Measurements from ENCODE around the gene CITED2. TPM values are rescaled to one million over a fixed set of nuclear protein-coding genes. Genes with fewer than 3 reads are reported as not detected.

The CITED2 gene
- total and polyA plus RNA-seq, 2 of the 8 experiments (the other 6 are each of a cell fraction or from before 2014, with no cell fraction given): 89.1 to 115 TPM

GRCh38 chr6:139386404-139386803 is 12.0 kb upstream of the CITED2 start:
- H4K8ac ChIP-seq (ENCODE audit: extremely low read depth, insufficient read depth, low read length): no peak overlapping the region
- H3K23me2 ChIP-seq (ENCODE audit: low read depth, low read length): no peaks in the 10 kb centered on the region
- no peaks in the 10 kb centered on the region for H3K4me1 ChIP-seq (replicated peaks in 1 of 4; ENCODE audit: control insufficient read depth in 3 of 4, insufficient read depth in 4 of 4, low read length in 3 of 4)
- H4K91ac ChIP-seq (replicated peaks; ENCODE audit: insufficient read length, low read length): no peak overlapping the region
- no peak overlapping the region for H2AFZ ChIP-seq (ENCODE audit: low read length)
- no peak overlapping the region for H3K56ac ChIP-seq (replicated peaks; ENCODE audit: insufficient read length, low read depth, low read length)
- FAIRE-seq (no peak), DNase-seq (ENCODE audit: low read depth in 1 of 2, low spot score in 2 of 2) (no peak)
- H3K14ac ChIP-seq (ENCODE audit: insufficient read length): no peak overlapping the region
- no peak for TF ChIP-seq CTCF (IDR thresholded peaks at IDR 0.05; ENCODE audit: control extremely low read depth in 1 of 3, insufficient read depth in 1 of 3, low read depth in 1 of 3, low read length in 3 of 3)
- no peak for TF ChIP-seq GTF2F1 (IDR thresholded peaks at IDR 0.05; ENCODE audit: borderline replicate concordance, low read depth, low read length)
- TF ChIP-seq EGR1 (IDR thresholded peaks at IDR 0.05; ENCODE audit: borderline replicate concordance, low read depth, low read length): no peak
- no peak for TF ChIP-seq TBP (IDR thresholded peaks at IDR 0.05; ENCODE audit: low read depth, low read length)
- no peak for TF ChIP-seq BCL11A (IDR thresholded peaks at IDR 0.05; ENCODE audit: low read depth in 2 of 2, low read length in 2 of 2)
- no peak for TF ChIP-seq HDAC6 (IDR thresholded peaks at IDR 0.05; ENCODE audit: low read depth, low read length)
- no peak for TF ChIP-seq EZH2 (IDR thresholded peaks at IDR 0.05; ENCODE audit: low read depth, low read length, severe bottlenecking)
- TF ChIP-seq TCF12 (IDR thresholded peaks at IDR 0.05; ENCODE audit: low read depth, low read length): no peak
- no peak for TF ChIP-seq RBBP5 (IDR thresholded peaks at IDR 0.05; ENCODE audit: borderline replicate concordance, low read depth, low read length)
- TF ChIP-seq PHF8 (conservative IDR thresholded peaks at IDR 0.05; ENCODE audit: low read depth, low read length): no peak
- no peak for TF ChIP-seq SIRT6 (IDR thresholded peaks at IDR 0.05; ENCODE audit: low read length)
- no peaks in the 10 kb centered on the region for H3K79me1 ChIP-seq (ENCODE audit: low read depth, low read length)
- H3K27me3 ChIP-seq (replicated peaks in 1 of 4; ENCODE audit: control insufficient read depth in 3 of 4, extremely low read depth in 1 of 4, insufficient read depth in 3 of 4, low read length in 3 of 4): no peaks in the 10 kb centered on the region
- H3K27ac ChIP-seq (ENCODE audit: low read depth, low read length): no peak overlapping the region
- no peak overlapping the region for H2BK12ac ChIP-seq (ENCODE audit: low read depth, low read length)
- H4K5ac ChIP-seq (ENCODE audit: insufficient read length, low read depth, low read length): no peak overlapping the region
- H3K18ac ChIP-seq (ENCODE audit: extremely low read depth, low read length): no peak overlapping the region
- no peak overlapping the region for H3K9ac ChIP-seq (replicated peaks in 1 of 4; ENCODE audit: extremely low read depth in 1 of 4, low read depth in 3 of 4, low read length in 3 of 4)
- H2BK5ac ChIP-seq (ENCODE audit: low read depth, low read length): no peak overlapping the region
- no peak overlapping the region for H2BK20ac ChIP-seq (ENCODE audit: low read length)
- no peaks in the 10 kb centered on the region for H4K20me1 ChIP-seq (replicated peaks in 1 of 2; ENCODE audit: control insufficient read depth in 1 of 2, insufficient read depth in 2 of 2, low read length in 2 of 2)
- ChIA-PET POLR2A (ENCODE audit: partially characterized antibody) (interaction anchor here (0.6 to 3.6 kb wide), 2 partner anchors 12 to 16 kb away, joined by 4 to 24 read pairs; partner anchors contain the start of gene CITED2), CTCF (ENCODE audit: partially characterized antibody) (no interaction called here)
- no peaks in the 10 kb centered on the region for H3K36me3 ChIP-seq (ENCODE audit: control insufficient read depth in 2 of 4, insufficient read depth in 4 of 4, low read length in 3 of 4)
- no peak overlapping the region for H3K4me3 ChIP-seq (ENCODE audit: extremely low read depth in 1 of 4, insufficient read depth in 2 of 4, low read depth in 3 of 4, low read length in 4 of 4)
- H3K4me2 ChIP-seq (ENCODE audit: insufficient read depth in 1 of 2, low read depth in 2 of 2, low read length in 2 of 2): no peak overlapping the region
- H3K23ac ChIP-seq (ENCODE audit: insufficient read length): no peak overlapping the region
- no peak overlapping the region for H2BK15ac ChIP-seq (ENCODE audit: low read length)
- H3K79me2 ChIP-seq (ENCODE audit: control insufficient read depth in 1 of 2, insufficient read depth in 2 of 2, low read length in 2 of 2): no peaks in the 10 kb centered on the region
- WGBS, 2 experiments (ENCODE audit: extremely low coverage in 1 of 2, insufficient coverage in 1 of 2, insufficient read length in 1 of 2, insufficient replicate concordance in 2 of 2, low coverage in 1 of 2, low lambda C conversion rate in 2 of 2, missing lambda C conversion rate in 1 of 2): 88% methylated on average over 3 of the region's 3 CpGs; no CpG with 5 or more reads in 1 of the 2 experiments
- H2BK120ac ChIP-seq (replicated peaks; ENCODE audit: low read depth, low read length): no peak overlapping the region
- H3K9me3 ChIP-seq (ENCODE audit: insufficient read depth in 2 of 2, low read depth in 1 of 2, low read length in 1 of 2): no peaks in the 10 kb centered on the region
- no peak overlapping the region for H3K4ac ChIP-seq (replicated peaks; ENCODE audit: insufficient read length, low read depth, low read length)
- H2AK5ac ChIP-seq (ENCODE audit: low read depth, low read length): no peak overlapping the region
